Measurements from ENCODE around the gene TTC17.
"Not testable (repeated sequence)": the region's sequence is repeated elsewhere in the genome, so short reads cannot be mapped to it uniquely, and the experiment has no call there.

Gene TTC17

GRCh38 chr11:43477491-43477890, 118.8 kb downstream of the TTC17 start:
- DNase-seq: not testable (repeated sequence)

GRCh38 chr11:43486141-43486540, 127.4 kb downstream of the TTC17 start:
- no peak for DNase-seq

- no peak for DNase-seq
Measured at GRCh38 chr11:43489869-43490465, 131.2 kb downstream of the TTC17 start.

- DNase-seq: no peak
Measured at GRCh38 chr11:43492701-43493100, 134.0 kb downstream of the TTC17 start.

- DNase-seq: no peak
Measured at GRCh38 chr11:43493431-43493830, 134.7 kb downstream of the TTC17 start.

GRCh38 chr11:43497144-43497543, 138.4 kb downstream of the TTC17 start:
- no peak for DNase-seq

GRCh38 chr11:43498561-43498960, 139.8 kb downstream of the TTC17 start:
- DNase-seq: no peak

GRCh38 chr11:43503417-43503816, 144.7 kb downstream of the TTC17 start:
- DNase-seq: no peak

- DNase-seq: no peak
Measured at GRCh38 chr11:43504316-43504950, 145.7 kb downstream of the TTC17 start.

- no peak for DNase-seq
Measured at GRCh38 chr11:43505171-43505570, 146.5 kb downstream of the TTC17 start.

- no peak for DNase-seq
Measured at GRCh38 chr11:43507171-43507570, 148.5 kb downstream of the TTC17 start.

- no peak for DNase-seq
Measured at GRCh38 chr11:43508511-43508918, 149.8 kb downstream of the TTC17 start.

GRCh38 chr11:43511959-43512358, 153.2 kb downstream of the TTC17 start:
- no peak for DNase-seq

- DNase-seq: no peak
Measured at GRCh38 chr11:43515090-43515489, 156.4 kb downstream of the TTC17 start.

- DNase-seq: no peak
Measured at GRCh38 chr11:43516316-43516850, 157.7 kb downstream of the TTC17 start.

- DNase-seq: no peak
Measured at GRCh38 chr11:43517518-43517917, 158.8 kb downstream of the TTC17 start.

GRCh38 chr11:43518408-43519160, 159.9 kb downstream of the TTC17 start:
- DNase-seq: no peak

- DNase-seq: no peak
Measured at GRCh38 chr11:43521471-43521870, 162.8 kb downstream of the TTC17 start.

GRCh38 chr11:43523632-43524031, 164.9 kb downstream of the TTC17 start:
- no peak for DNase-seq

- DNase-seq: no peak
Measured at GRCh38 chr11:43532041-43532440, 173.3 kb downstream of the TTC17 start.

- no peak for DNase-seq
Measured at GRCh38 chr11:43537833-43538615, 179.3 kb downstream of the TTC17 start.

GRCh38 chr11:43541993-43542392, 183.3 kb downstream of the TTC17 start:
- no peak for DNase-seq

Data from activated T-cell treated with anti-CD3 and anti-CD28 coated beads for 4 hours (primary cell).